HepG2 (cell line): Measurements from ENCODE around the gene RPS6KB1. TPM values are rescaled to one million over a fixed set of nuclear protein-coding genes. Genes with fewer than 3 reads are reported as not detected.

Source experiments
- FOXO1 ChIP-seq: sonication (generic); formaldehyde crosslinking; IDR thresholded peaks from 2 replicates; pipeline ENCODE4 v1.4.0; 2020; ENCODE audit warnings: missing genetic modification reagents
- SMYD3 ChIP-seq: sonication (generic); formaldehyde crosslinking; IDR thresholded peaks from 2 replicates; pipeline ENCODE4 v1.8.1; 2023; ENCODE audit warnings: mild to moderate bottlenecking, missing genetic modification reagents
- SOX5 ChIP-seq: IDR thresholded peaks from 2 replicates; pipeline ENCODE4 v1.6.1; 2016; ENCODE audit warnings: borderline replicate concordance
- SSRP1 ChIP-seq: IDR thresholded peaks from 2 replicates; pipeline ENCODE4 v1.6.1; 2016; ENCODE audit warnings: control low read depth
- ZNF354B ChIP-seq: sonication (generic); formaldehyde crosslinking; IDR thresholded peaks from 2 replicates; pipeline ENCODE4 v1.8.0; 2022; ENCODE audit warnings: mild to moderate bottlenecking, missing genetic modification reagents
- ZNF790 ChIP-seq: sonication (generic); formaldehyde crosslinking; IDR thresholded peaks from 2 replicates; pipeline ENCODE4 v1.8.0; 2022; ENCODE audit warnings: missing genetic modification reagents, mild to moderate bottlenecking, borderline replicate concordance
- polyA plus RNA-seq, 8 experiments: library from polyadenylated mRNA; depleted of rRNA in 3 of 8; stranded (reverse) in 7 of 8; unstranded in 1 of 8; fragments of >200 nt; fragmentation: Illumina TruSeq in 4 of 8; extraction: Trizol in 4 of 8; gene quantifications; 2 replicates each; pipeline versions ENCODE4 v1.2.1 to v1.2.3, GENCODE V29; 2011 to 2016; ENCODE audit warnings: low read depth in 4 of 8, missing spikeins in 1 of 8, mixed read lengths in 1 of 8; ENCODE audit not compliant: insufficient read depth in 1 of 8
- total RNA-seq, 5 experiments: library from RNA; depleted of rRNA; stranded (reverse); fragments of >200 nt; fragmentation: Illumina TruSeq; extraction: Trizol; gene quantifications; 2 replicates each; pipeline ENCODE4 v1.2.3, GENCODE V29; 2016; ENCODE audit warnings: low read depth in 1 of 5
- TF ChIP-seq, protein P1 (sequence below): sonication (generic); formaldehyde crosslinking; IDR thresholded peaks from 2 replicates; pipeline ENCODE4 v1.4.0; 2020; ENCODE audit warnings: mild to moderate bottlenecking, missing genetic modification reagents
- TF ChIP-seq, protein P2 (sequence below): sonication (generic); formaldehyde crosslinking; IDR thresholded peaks from 2 replicates; pipeline ENCODE4 v1.4.0; 2020; ENCODE audit warnings: missing genetic modification reagents, borderline replicate concordance
- TF ChIP-seq, protein P3 (sequence below): IDR thresholded peaks from 2 replicates; pipeline ENCODE4 v1.6.1; 2016; ENCODE audit warnings: missing compliant biosample characterization, missing genetic modification reagents, borderline replicate concordance
- TF ChIP-seq, protein P4 (sequence below): sonication (generic); formaldehyde crosslinking; IDR thresholded peaks from 2 replicates; pipeline ENCODE4 v1.5.0; 2020; ENCODE audit warnings: mild to moderate bottlenecking, missing genetic modification reagents

The RPS6KB1 gene
- total and polyA plus RNA-seq, 2 of the 13 experiments (the other 11 are each of a cell fraction or from before 2014, with no cell fraction given), result 16.5 to 42.2 TPM

DNA sequence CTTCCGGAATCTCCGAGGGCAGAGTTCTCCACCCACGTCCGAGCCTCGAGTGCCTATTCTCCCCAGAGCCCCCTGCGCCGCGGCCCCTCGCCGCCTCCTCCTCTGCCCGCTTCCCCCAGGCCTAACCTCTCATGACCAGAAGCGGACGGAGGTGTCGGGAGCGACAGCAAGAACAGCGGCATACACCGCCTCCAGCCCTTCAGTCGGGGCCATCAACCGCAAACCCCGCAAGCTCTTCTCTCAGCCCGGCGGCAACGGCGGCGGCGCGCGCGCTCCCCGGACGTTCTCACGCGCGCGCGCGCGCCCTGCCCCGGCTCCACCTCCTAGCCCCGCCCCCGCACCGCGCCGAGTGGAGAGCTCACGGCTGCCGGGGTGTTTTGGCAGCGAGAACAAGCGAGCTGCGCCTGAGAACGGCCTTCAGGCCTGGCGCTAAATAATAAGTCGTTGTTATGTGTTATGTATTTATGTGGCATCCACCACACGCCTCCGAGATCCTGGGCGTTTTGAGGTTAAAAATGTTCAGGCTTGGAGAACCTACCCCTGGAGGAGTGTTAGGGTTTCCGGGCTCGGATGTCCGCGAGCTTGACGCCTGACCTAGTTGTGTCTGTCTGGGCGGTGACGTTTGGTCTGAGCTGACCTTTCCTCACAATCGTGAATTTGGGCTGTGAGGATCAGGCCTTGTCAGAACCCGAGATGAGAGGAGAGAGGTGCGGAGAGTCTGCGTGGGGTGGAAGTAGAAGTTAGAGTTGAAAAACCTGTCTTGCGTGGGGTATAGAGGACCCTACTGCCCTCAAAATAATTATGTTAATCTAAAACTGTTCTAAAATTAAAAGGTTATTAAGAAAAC is 71.8 kb downstream of the RPS6KB1 start, which contains the start of gene RNFT1 (continued):
- TF ChIP-seq, protein P1, sequence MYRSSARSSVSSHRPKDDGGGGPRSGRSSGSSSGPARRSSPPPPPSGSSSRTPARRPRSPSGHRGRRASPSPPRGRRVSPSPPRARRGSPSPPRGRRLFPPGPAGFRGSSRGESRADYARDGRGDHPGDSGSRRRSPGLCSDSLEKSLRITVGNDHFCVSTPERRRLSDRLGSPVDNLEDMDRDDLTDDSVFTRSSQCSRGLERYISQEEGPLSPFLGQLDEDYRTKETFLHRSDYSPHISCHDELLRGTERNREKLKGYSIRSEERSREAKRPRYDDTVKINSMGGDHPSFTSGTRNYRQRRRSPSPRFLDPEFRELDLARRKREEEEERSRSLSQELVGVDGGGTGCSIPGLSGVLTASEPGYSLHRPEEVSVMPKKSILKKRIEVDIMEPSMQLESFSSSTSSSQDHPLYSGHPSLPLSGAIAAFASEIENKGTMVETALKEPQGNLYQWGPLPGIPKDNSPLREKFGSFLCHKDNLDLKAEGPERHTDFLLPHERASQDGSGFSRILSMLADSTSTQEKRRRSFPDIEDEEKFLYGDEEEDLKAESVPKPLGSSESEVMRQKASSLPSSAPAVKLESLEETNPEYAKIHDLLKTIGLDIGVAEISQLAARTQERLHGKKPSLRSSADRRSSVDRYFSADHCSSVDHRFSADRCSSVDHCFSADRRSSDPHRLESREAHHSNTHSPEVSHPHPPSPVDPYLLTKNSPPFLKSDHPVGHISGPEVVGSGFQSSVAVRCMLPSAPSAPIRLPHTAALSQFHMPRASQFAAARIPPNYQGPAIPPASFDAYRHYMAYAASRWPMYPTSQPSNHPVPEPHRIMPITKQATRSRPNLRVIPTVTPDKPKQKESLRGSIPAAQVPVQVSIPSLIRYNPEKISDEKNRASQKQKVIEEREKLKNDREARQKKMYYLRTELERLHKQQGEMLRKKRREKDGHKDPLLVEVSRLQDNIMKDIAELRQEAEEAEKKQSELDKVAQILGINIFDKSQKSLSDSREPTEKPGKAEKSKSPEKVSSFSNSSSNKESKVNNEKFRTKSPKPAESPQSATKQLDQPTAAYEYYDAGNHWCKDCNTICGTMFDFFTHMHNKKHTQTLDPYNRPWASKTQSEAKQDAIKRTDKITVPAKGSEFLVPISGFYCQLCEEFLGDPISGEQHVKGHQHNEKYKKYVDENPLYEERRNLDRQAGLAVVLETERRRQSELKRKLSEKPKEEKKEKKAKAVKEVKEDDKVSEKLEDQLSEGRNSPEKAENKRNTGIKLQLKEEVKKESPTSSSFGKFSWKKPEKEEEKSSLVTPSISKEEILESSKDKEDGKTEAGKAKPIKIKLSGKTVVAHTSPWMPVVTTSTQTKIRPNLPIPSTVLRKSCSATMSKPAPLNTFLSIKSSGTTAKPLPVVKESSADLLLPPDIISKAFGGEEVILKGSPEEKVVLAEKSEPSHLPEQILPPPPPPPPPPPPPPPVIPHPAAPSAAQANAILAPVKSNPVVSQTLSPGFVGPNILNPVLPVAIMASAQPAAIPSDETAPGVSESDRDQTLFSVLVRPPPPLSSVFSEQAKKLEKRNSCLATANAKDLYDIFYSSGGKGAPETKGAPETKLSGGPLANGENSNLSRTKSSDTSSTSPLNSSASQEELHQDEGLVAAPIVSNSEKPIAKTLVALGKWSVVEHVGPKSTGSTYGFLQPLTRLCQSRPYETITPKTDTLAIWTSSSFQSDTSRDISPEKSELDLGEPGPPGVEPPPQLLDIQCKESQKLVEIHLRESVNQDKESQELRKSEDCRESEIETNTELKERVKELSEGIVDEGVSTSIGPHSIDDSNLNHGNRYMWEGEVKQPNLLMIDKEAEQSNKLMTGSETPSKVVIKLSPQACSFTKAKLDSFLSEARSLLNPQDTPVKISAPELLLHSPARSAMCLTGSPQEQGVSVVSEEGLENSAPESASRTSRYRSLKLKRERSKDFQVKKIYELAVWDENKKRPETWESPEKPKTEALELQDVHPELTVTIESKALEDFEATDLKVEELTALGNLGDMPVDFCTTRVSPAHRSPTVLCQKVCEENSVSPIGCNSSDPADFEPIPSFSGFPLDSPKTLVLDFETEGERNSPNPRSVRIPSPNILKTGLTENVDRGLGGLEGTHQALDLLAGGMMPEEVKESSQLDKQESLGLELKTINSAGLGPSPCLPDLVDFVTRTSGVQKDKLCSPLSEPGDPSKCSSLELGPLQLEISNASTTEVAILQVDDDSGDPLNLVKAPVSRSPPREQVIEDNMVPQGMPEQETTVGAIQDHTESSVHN, result no peak
- TF ChIP-seq ZNF790 (CRISPR knock-in tag) (no peak), ZNF354B (CRISPR knock-in tag) (peak; percentile 91; the same call in 1 of the 2 replicates), SOX5 (CRISPR knock-in tag) (peak; percentile 46), SSRP1 (CRISPR knock-in tag) (no peak), FOXO1 (peak; percentile 9; the same call in 1 of the 2 replicates), SMYD3 (CRISPR knock-in tag) (peak; percentile 61; the same call in 1 of the 2 replicates)
- TF ChIP-seq, protein P2, sequence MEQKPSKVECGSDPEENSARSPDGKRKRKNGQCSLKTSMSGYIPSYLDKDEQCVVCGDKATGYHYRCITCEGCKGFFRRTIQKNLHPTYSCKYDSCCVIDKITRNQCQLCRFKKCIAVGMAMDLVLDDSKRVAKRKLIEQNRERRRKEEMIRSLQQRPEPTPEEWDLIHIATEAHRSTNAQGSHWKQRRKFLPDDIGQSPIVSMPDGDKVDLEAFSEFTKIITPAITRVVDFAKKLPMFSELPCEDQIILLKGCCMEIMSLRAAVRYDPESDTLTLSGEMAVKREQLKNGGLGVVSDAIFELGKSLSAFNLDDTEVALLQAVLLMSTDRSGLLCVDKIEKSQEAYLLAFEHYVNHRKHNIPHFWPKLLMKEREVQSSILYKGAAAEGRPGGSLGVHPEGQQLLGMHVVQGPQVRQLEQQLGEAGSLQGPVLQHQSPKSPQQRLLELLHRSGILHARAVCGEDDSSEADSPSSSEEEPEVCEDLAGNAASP (CRISPR knock-in tag), result peak; percentile 59; the same call in 1 of the 2 replicates
- TF ChIP-seq, protein P3, sequence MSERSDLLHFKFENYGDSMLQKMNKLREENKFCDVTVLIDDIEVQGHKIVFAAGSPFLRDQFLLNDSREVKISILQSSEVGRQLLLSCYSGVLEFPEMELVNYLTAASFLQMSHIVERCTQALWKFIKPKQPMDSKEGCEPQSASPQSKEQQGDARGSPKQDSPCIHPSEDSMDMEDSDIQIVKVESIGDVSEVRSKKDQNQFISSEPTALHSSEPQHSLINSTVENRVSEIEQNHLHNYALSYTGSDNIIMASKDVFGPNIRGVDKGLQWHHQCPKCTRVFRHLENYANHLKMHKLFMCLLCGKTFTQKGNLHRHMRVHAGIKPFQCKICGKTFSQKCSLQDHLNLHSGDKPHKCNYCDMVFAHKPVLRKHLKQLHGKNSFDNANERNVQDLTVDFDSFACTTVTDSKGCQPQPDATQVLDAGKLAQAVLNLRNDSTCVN, result no peak
- TF ChIP-seq, protein P4, sequence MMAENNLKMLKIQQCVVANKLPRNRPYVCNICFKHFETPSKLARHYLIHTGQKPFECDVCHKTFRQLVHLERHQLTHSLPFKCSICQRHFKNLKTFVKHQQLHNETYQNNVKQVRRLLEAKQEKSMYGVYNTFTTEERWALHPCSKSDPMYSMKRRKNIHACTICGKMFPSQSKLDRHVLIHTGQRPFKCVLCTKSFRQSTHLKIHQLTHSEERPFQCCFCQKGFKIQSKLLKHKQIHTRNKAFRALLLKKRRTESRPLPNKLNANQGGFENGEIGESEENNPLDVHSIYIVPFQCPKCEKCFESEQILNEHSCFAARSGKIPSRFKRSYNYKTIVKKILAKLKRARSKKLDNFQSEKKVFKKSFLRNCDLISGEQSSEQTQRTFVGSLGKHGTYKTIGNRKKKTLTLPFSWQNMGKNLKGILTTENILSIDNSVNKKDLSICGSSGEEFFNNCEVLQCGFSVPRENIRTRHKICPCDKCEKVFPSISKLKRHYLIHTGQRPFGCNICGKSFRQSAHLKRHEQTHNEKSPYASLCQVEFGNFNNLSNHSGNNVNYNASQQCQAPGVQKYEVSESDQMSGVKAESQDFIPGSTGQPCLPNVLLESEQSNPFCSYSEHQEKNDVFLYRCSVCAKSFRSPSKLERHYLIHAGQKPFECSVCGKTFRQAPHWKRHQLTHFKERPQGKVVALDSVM, result no peak
